ENCODE results near the gene PYCR2.
"Not testable (repeated sequence)": the region's sequence is repeated elsewhere in the genome, so short reads cannot be mapped to it uniquely, and the experiment has no call there.

PYCR2 gene

GRCh38 chr1:225942574-225942973 lies 18.5 kb upstream of the PYCR2 start:
- DNase-seq (ENCODE audit: low spot score) = no peak

GRCh38 chr1:225941942-225942222 lies 17.8 kb upstream of the PYCR2 start:
- no peak for DNase-seq (ENCODE audit: low spot score)

GRCh38 chr1:225941187-225941941 lies 17.3 kb upstream of the PYCR2 start, which contains the start of gene LEFTY2:
LEFTY2 (minus strand) TSS chr1:225941220; CDS start chr1:225941140, 80 bp downstream.
- DNase-seq (ENCODE audit: low spot score) = no peak

GRCh38 chr1:225940385-225941151 lies 16.5 kb upstream of the PYCR2 start:
- DNase-seq (ENCODE audit: low spot score) = no peak

- not testable (repeated sequence) for DNase-seq (ENCODE audit: low spot score)
Observed at GRCh38 chr1:225939939-225940310, 15.9 kb upstream of the PYCR2 start.

- not testable (repeated sequence) for DNase-seq (ENCODE audit: low spot score)
Observed at GRCh38 chr1:225939097-225939938, 15.3 kb upstream of the PYCR2 start.

GRCh38 chr1:225937048-225937968 lies 13.3 kb upstream of the PYCR2 start:
- DNase-seq (ENCODE audit: low spot score) = no peak

GRCh38 chr1:225936523-225936922 lies 12.5 kb upstream of the PYCR2 start:
- no peak for DNase-seq (ENCODE audit: low spot score)

GRCh38 chr1:225936086-225936485 lies 12.0 kb upstream of the PYCR2 start:
- not testable (repeated sequence) for DNase-seq (ENCODE audit: low spot score)

GRCh38 chr1:225934711-225935110 lies 10.7 kb upstream of the PYCR2 start:
- no peak for DNase-seq (ENCODE audit: low spot score)

GRCh38 chr1:225933072-225933471 lies 9.0 kb upstream of the PYCR2 start:
- DNase-seq (ENCODE audit: low spot score) = no peak

- no peak for DNase-seq (ENCODE audit: low spot score)
Observed at GRCh38 chr1:225931270-225932136, 7.5 kb upstream of the PYCR2 start.

GRCh38 chr1:225930566-225930965 lies 6.5 kb upstream of the PYCR2 start:
- no peak for DNase-seq (ENCODE audit: low spot score)

- DNase-seq (ENCODE audit: low spot score) = not testable (repeated sequence)
Observed at GRCh38 chr1:225929462-225929861, 5.4 kb upstream of the PYCR2 start.

- DNase-seq (ENCODE audit: low spot score) = no peak
Observed at GRCh38 chr1:225928186-225929175, 4.4 kb upstream of the PYCR2 start.

- DNase-seq (ENCODE audit: low spot score) = no peak
Observed at GRCh38 chr1:225926551-225927113, 2.6 kb upstream of the PYCR2 start.

- DNase-seq (ENCODE audit: low spot score) = no peak
Observed at GRCh38 chr1:225923381-225923691, 714 bp downstream of the PYCR2 start.

- no peak for DNase-seq (ENCODE audit: low spot score)
Observed at GRCh38 chr1:225921734-225922709, 2.0 kb downstream of the PYCR2 start.
